ENCODE measurements around the gene C5orf47. TPM values are rescaled to one million over a fixed set of nuclear protein-coding genes. Genes with fewer than 3 reads are reported as not detected.

Gene C5orf47, protein sequence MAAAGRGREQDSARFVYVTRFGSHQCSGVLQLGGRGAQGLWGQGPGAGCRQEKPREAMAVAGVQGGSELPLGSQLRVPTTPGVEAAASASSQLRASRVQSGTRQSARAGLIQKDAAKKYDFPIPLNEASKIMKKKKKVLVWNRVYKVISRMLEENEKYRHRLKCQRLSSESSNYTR
- not detected in 2 replicates for total RNA-seq (2014; rRNA removed; shearing (Covaris generic); ENCODE audit: low replicate concordance)

DNA sequence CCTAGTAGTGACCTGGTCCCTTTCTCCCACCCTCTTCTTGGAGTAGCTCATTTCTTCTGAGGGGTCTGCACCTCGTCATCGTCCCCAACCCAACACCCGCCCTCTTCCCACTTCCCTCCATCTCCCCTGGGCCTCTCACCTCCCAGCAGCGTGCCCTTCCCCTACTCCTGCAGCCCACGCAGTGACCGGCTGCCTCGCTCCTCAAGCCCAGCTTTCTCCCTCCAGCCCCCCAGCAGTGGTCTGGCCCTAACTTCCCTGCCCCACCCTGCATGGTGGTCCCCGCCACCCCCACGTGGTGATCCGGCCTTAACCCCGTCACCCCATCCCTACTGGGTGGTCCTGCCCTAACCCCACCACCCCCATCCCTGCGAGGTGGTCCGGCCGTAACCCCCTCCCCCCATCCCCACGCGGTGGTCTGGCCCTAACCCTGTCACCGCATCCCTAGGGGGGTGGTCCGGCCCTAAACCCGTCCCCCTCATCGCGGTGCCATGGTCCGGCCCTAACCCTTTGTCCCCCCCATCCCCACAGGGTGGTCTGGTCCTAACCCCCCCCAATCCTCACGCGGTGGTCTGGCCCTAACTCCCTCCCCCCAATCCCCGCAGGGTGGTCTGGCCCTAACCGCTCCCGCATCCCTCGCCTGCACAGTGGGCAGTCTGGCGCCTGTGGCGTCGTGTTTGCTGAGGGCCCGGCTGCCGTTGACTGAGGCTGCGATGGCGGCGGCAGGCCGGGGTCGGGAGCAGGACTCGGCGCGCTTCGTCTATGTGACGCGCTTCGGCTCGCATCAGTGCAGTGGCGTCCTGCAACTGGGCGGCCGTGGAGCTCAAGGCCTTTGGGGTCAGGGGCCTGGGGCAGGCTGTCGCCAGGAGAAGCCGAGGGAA is at the start of gene C5orf47:
C5orf47 (plus strand) TSS at position 617 of the 878 bp plus-strand sequence; CDS start at position 711, 94 bp downstream.
- no peak within 1 kb of the TSS for H3K4me2 ChIP-seq (ENCODE audit: low read depth, low read length, poor library complexity, severe bottlenecking)
- H3K9me3 ChIP-seq (ENCODE audit: low read length) = no peaks in the 10 kb centered on the region
- H4K20me1 ChIP-seq (ENCODE audit: insufficient read depth, low read depth, low read length) = no peaks in the 10 kb centered on the region
- H3K36me3 ChIP-seq (ENCODE audit: insufficient read depth, low read length) = no peaks in the 10 kb centered on the region
- no peaks in the 10 kb centered on the region for H3K4me1 ChIP-seq (ENCODE audit: low read length)
- H3K79me2 ChIP-seq (ENCODE audit: low read length) = no peaks in the 10 kb centered on the region
- no peak for DNase-seq
- no peak within 1 kb of the TSS for H3K9ac ChIP-seq (ENCODE audit: low read length)
- H3K27ac ChIP-seq (ENCODE audit: low read length) = no peak within 1 kb of the TSS
- no peaks in the 10 kb centered on the region for H3K9me2 ChIP-seq (replicated peaks; ENCODE audit: insufficient read depth, low read length)
- H3K27me3 ChIP-seq (ENCODE audit: low read length) = no peaks in the 10 kb centered on the region
- no peak within 1 kb of the TSS for H3K4me3 ChIP-seq (ENCODE audit: low read length)
- no peak within 1 kb of the TSS for H2AFZ ChIP-seq (ENCODE audit: low read length)

DNA sequence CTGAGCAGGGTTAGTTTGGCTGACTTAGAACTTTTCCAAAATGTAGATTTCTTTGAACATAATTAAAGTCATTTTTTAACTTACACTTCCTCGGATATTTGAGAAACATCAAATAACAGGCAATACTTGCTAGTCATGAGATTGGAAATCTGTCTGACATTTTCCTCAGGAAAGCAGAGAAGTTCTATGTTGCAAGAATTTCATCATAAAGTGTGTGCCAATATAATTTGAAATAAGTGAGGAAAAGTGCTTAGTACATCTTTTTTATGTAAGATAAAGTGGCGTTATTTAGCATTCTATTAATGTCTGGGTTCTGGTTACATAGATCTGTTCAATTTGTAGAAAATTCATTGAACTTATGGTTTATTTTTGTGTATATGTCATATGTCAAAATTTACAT is 48.7 kb upstream of the C5orf47 start:
- H3K27me3 ChIP-seq (ENCODE audit: low read length) = no peaks in the 10 kb centered on the region
- H3K27ac ChIP-seq (ENCODE audit: low read length) = no peak overlapping the region
- no peaks in the 10 kb centered on the region for H3K36me3 ChIP-seq (ENCODE audit: insufficient read depth, low read length)
- H3K9me2 ChIP-seq (replicated peaks; ENCODE audit: insufficient read depth, low read length) = no peaks in the 10 kb centered on the region
- no peaks in the 10 kb centered on the region for H4K20me1 ChIP-seq (ENCODE audit: insufficient read depth, low read depth, low read length)
- no peak for DNase-seq
- no peak overlapping the region for H2AFZ ChIP-seq (ENCODE audit: low read length)
- no peak overlapping the region for H3K9ac ChIP-seq (ENCODE audit: low read length)
- H3K4me3 ChIP-seq (ENCODE audit: low read length) = no peak overlapping the region
- no peaks in the 10 kb centered on the region for H3K4me1 ChIP-seq (ENCODE audit: low read length)
- H3K79me2 ChIP-seq (ENCODE audit: low read length) = no peaks in the 10 kb centered on the region
- H3K9me3 ChIP-seq (ENCODE audit: low read length) = no peaks in the 10 kb centered on the region
- H3K4me2 ChIP-seq (ENCODE audit: low read depth, low read length, poor library complexity, severe bottlenecking) = no peak overlapping the region

DNA sequence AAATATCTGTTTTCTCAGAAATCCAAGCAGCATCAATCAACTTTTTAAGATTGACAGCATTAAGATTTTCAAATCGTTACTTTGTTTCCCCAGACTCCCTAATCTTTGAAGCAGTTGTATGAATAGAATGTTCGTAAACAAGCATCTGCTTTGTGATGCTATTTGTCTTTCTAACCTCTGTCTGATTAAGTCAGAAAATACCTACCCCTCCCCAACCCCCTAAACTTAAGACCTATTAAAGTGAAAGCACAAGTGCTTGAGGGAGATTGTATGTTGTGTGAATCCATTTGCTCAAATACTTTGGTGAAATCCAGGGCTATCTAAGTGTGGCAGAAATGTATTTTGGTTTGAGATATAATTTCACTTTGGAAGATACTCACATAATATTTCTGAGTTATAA is 47.9 kb upstream of the C5orf47 start:
- Histone ChIP-seq H3K9me3 (ENCODE audit: low read length) (no peaks in the 10 kb centered on the region), H3K9ac (ENCODE audit: low read length) (no peak overlapping the region), H3K27me3 (ENCODE audit: low read length) (no peaks in the 10 kb centered on the region), H3K4me3 (ENCODE audit: low read length) (no peak overlapping the region), H3K9me2 (replicated peaks; ENCODE audit: insufficient read depth, low read length) (no peaks in the 10 kb centered on the region), H3K79me2 (ENCODE audit: low read length) (no peaks in the 10 kb centered on the region), H3K4me2 (ENCODE audit: low read depth, low read length, poor library complexity, severe bottlenecking) (no peak overlapping the region), H3K36me3 (ENCODE audit: insufficient read depth, low read length) (no peaks in the 10 kb centered on the region), H3K27ac (ENCODE audit: low read length) (no peak overlapping the region), H3K4me1 (ENCODE audit: low read length) (no peaks in the 10 kb centered on the region), H2AFZ (ENCODE audit: low read length) (no peak overlapping the region), H4K20me1 (ENCODE audit: insufficient read depth, low read depth, low read length) (no peaks in the 10 kb centered on the region)
- DNase-seq = peak; percentile 0

DNA sequence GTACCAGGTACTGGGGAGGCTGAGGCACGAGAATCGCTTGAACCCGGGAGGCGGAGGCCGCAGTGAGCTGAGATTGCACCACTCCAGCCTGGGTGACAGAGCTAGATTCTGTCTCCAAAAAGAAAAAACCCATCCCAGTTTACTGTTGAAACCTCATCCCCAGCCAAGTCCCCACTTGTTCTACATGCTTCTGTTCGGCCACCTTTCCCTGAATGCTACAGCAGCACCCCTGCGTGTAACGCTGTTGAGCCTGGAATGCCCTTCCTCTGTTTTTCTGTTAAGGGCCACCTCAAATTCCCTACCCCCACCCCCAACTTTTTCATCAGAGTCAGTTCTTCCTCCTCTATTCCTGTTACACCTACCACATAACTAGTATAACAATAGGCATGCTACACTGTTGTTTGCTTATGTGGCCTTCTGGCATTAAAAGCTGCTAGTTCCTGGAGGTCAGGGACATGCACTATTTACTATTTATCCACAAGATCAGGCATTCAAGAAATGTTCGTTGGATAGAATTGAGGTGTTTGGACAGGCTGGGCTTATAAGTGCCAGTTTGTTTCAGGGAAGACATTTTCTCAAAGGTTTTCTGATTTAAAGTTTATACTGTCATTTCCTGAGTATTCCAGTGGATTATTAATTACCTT is 47.1 kb upstream of the C5orf47 start:
- Histone ChIP-seq H2AFZ (ENCODE audit: low read length) (no peak overlapping the region), H3K4me3 (ENCODE audit: low read length) (no peak overlapping the region), H3K27me3 (ENCODE audit: low read length) (no peaks in the 10 kb centered on the region), H3K27ac (ENCODE audit: low read length) (no peak overlapping the region), H3K79me2 (ENCODE audit: low read length) (no peaks in the 10 kb centered on the region), H3K9me3 (ENCODE audit: low read length) (no peaks in the 10 kb centered on the region), H3K36me3 (ENCODE audit: insufficient read depth, low read length) (no peaks in the 10 kb centered on the region), H3K4me2 (ENCODE audit: low read depth, low read length, poor library complexity, severe bottlenecking) (no peak overlapping the region), H4K20me1 (ENCODE audit: insufficient read depth, low read depth, low read length) (no peaks in the 10 kb centered on the region), H3K9ac (ENCODE audit: low read length) (no peak overlapping the region), H3K9me2 (replicated peaks; ENCODE audit: insufficient read depth, low read length) (no peaks in the 10 kb centered on the region), H3K4me1 (ENCODE audit: low read length) (no peaks in the 10 kb centered on the region)
- peak; percentile 5 for DNase-seq

DNA sequence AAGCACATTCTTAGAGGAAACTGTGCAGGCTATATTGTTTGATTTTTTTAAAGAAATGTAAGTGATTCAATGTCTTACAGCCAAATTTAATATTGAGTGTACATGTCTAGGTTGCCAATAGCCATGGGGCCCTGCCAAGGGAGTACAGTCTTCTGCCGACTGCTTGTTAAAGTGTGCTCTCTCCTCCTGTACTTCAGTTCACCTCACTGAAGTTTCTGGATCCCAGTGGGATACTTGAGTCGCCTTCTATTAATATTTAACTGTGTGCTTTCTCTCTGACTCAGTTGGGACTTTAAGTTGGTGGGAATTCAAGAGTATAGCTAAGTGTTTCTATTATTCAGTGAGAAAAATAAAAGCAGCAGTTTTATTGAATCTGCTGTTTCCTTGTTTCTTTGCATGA is 44.5 kb upstream of the C5orf47 start:
- no peak overlapping the region for H3K4me2 ChIP-seq (ENCODE audit: low read depth, low read length, poor library complexity, severe bottlenecking)
- no peaks in the 10 kb centered on the region for H3K9me2 ChIP-seq (replicated peaks; ENCODE audit: insufficient read depth, low read length)
- no peak overlapping the region for H3K27ac ChIP-seq (ENCODE audit: low read length)
- no peaks in the 10 kb centered on the region for H4K20me1 ChIP-seq (ENCODE audit: insufficient read depth, low read depth, low read length)
- no peaks in the 10 kb centered on the region for H3K27me3 ChIP-seq (ENCODE audit: low read length)
- H3K4me3 ChIP-seq (ENCODE audit: low read length) = no peak overlapping the region
- H3K9ac ChIP-seq (ENCODE audit: low read length) = no peak overlapping the region
- DNase-seq = no peak
- H3K36me3 ChIP-seq (ENCODE audit: insufficient read depth, low read length) = no peaks in the 10 kb centered on the region
- no peaks in the 10 kb centered on the region for H3K4me1 ChIP-seq (ENCODE audit: low read length)
- H2AFZ ChIP-seq (ENCODE audit: low read length) = no peak overlapping the region
- no peaks in the 10 kb centered on the region for H3K9me3 ChIP-seq (ENCODE audit: low read length)
- H3K79me2 ChIP-seq (ENCODE audit: low read length) = no peaks in the 10 kb centered on the region

DNA sequence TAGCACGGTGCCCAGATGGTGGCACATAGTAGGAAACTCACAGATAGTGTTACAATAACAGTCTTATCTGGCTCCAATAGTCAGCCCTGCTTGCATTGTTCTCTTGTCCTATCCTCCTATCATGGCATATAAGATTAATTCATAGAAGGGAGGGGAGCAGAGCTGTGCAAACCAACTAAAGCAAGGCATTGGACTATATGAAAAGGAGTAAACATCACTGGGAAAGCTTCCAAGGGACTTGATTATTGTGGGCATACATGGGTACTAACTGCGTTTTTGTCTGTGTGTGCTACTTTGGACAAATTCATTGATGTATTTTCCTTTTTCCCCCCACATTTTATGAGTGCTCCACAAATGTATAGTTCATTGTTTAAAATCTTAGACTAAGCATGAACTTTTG is 43.8 kb upstream of the C5orf47 start:
- no peaks in the 10 kb centered on the region for H3K36me3 ChIP-seq (ENCODE audit: insufficient read depth, low read length)

DNA sequence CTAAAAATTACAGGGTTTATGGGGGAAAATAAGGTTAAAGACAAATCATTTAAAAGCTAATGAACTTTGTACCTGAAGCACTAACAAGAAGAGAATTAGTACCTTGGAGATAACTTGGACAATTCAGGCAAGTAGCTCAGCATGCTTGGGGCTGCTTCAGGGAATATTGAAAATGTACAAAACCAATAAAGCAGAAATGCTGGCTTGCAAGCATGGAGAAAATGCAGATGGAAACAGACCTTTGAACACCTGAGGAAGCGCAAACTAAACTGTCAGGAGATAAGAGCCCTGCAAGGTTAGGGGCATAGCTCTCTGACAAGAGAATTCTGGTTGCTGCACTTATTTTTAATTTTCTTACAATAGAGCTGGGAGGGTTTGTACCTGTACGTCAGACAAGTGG is 42.6 kb upstream of the C5orf47 start:
- DNase-seq = peak; percentile 12
- Histone ChIP-seq H3K9me2 (replicated peaks; ENCODE audit: insufficient read depth, low read length) (no peaks in the 10 kb centered on the region), H3K79me2 (ENCODE audit: low read length) (no peaks in the 10 kb centered on the region), H3K9ac (ENCODE audit: low read length) (no peak overlapping the region), H4K20me1 (ENCODE audit: insufficient read depth, low read depth, low read length) (no peaks in the 10 kb centered on the region), H3K4me1 (ENCODE audit: low read length) (no peaks in the 10 kb centered on the region), H3K36me3 (ENCODE audit: insufficient read depth, low read length) (no peaks in the 10 kb centered on the region), H2AFZ (ENCODE audit: low read length) (no peak overlapping the region), H3K4me2 (ENCODE audit: low read depth, low read length, poor library complexity, severe bottlenecking) (no peak overlapping the region), H3K27me3 (ENCODE audit: low read length) (no peaks in the 10 kb centered on the region), H3K27ac (ENCODE audit: low read length) (no peak overlapping the region), H3K4me3 (ENCODE audit: low read length) (no peak overlapping the region), H3K9me3 (ENCODE audit: low read length) (no peaks in the 10 kb centered on the region)

More for the DNA sequence above, 43.8 kb upstream of the C5orf47 start:
- Histone ChIP-seq H3K4me1 (ENCODE audit: low read length) (no peaks in the 10 kb centered on the region), H3K4me3 (ENCODE audit: low read length) (no peak overlapping the region), H3K27me3 (ENCODE audit: low read length) (no peaks in the 10 kb centered on the region), H3K27ac (ENCODE audit: low read length) (no peak overlapping the region), H3K9me2 (replicated peaks; ENCODE audit: insufficient read depth, low read length) (no peaks in the 10 kb centered on the region), H3K79me2 (ENCODE audit: low read length) (no peaks in the 10 kb centered on the region), H3K9me3 (ENCODE audit: low read length) (no peaks in the 10 kb centered on the region), H4K20me1 (ENCODE audit: insufficient read depth, low read depth, low read length) (no peaks in the 10 kb centered on the region), H3K9ac (ENCODE audit: low read length) (no peak overlapping the region), H3K4me2 (ENCODE audit: low read depth, low read length, poor library complexity, severe bottlenecking) (no peak overlapping the region), H2AFZ (ENCODE audit: low read length) (no peak overlapping the region)
- peak; percentile 14 for DNase-seq

GRCh38 chr5:173950829-173951228 is 38.1 kb upstream of the C5orf47 start:
- no peaks in the 10 kb centered on the region for H3K36me3 ChIP-seq (ENCODE audit: insufficient read depth, low read length)
- DNase-seq = no peak
- no peak overlapping the region for H3K9ac ChIP-seq (ENCODE audit: low read length)
- no peaks in the 10 kb centered on the region for H4K20me1 ChIP-seq (ENCODE audit: insufficient read depth, low read depth, low read length)
- no peaks in the 10 kb centered on the region for H3K4me1 ChIP-seq (ENCODE audit: low read length)
- no peaks in the 10 kb centered on the region for H3K27me3 ChIP-seq (ENCODE audit: low read length)
- no peaks in the 10 kb centered on the region for H3K9me2 ChIP-seq (replicated peaks; ENCODE audit: insufficient read depth, low read length)
- no peak overlapping the region for H3K4me3 ChIP-seq (ENCODE audit: low read length)
- no peak overlapping the region for H2AFZ ChIP-seq (ENCODE audit: low read length)
- no peaks in the 10 kb centered on the region for H3K9me3 ChIP-seq (ENCODE audit: low read length)
- no peak overlapping the region for H3K27ac ChIP-seq (ENCODE audit: low read length)
- no peaks in the 10 kb centered on the region for H3K79me2 ChIP-seq (ENCODE audit: low read length)
- no peak overlapping the region for H3K4me2 ChIP-seq (ENCODE audit: low read depth, low read length, poor library complexity, severe bottlenecking)
